PC-3 (cell line): ENCODE results near the gene TUBA4B.

Source experiments
- CTCF ChIP-seq: fragments of 300-600 bp; sonication (generic); conservative IDR thresholded peaks from 2 replicates; pipeline ENCODE4 v1.5.1; 2017; ENCODE audit warnings: antibody characterized with exemption, low read depth, mild to moderate bottlenecking, low read length
- EZH2 ChIP-seq: fragments of 300-600 bp; sonication (generic); IDR thresholded peaks from one replicate; pipeline ENCODE4 v1.6.1; 2017; ENCODE audit warnings: antibody characterized with exemption, mild to moderate bottlenecking, low read length; ENCODE audit not compliant: unreplicated experiment
- EZH2phosphoT487 ChIP-seq: fragments of 300-600 bp; sonication (generic); IDR thresholded peaks from 2 replicates; pipeline ENCODE4 v1.6.1; 2018; ENCODE audit warnings: mild to moderate bottlenecking, antibody characterized with exemption, low read length, borderline replicate concordance

DNA sequence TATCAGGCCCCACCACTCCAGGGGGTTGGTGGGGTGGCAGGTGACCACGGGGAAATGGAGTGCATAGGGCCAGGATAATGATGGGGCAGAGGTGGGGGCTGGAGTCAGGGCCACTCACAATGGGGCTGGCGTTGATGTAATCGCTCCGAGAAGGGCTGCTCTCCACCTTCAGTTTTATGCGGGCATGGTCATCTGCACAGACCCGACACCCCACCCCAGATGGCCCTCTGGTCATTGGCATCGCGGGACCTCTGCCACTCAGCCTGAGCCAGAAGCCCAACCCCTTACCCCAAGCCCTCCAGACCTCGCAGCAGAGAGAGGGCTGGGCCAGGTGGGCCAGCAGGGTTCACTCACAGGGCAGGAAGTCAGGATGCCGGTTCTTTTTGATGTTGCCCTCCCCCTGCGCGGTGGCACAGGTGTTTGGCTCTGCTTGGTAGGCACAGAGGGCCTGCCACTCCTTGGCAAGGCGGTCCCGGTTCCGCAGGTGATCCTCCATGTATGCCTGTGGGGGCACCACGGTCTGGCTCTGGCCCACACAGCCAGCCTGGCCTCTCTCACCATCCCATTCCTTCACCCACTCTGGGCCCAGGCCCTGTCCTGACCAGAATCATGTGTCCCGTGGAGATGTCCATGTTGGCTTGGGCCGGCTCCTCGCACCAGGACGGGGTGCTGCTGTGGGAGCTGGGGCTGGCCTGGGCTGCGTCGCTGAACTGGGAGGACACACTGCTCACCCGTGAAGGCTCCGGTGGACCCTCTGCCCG lies 43.8 kb downstream of the TUBA4B start:
- TF ChIP-seq CTCF (no peak), EZH2 (no peak), EZH2phosphoT487 (no peak)
